Endothelial cell of umbilical vein (primary cell): ENCODE measurements around the gene TTLL5.

Experiments used
- CTCF ChIP-seq, 2 donors: IDR thresholded peaks; 1 replicate in 1 of 2; 2 replicates in 1 of 2; pipeline ENCODE4 v1.5.1; 2011; ENCODE audit warnings: low read length in 2 of 2, mild to moderate bottlenecking in 2 of 2, moderate library complexity in 2 of 2, control low read depth in 1 of 2, inconsistent platforms in 1 of 2, low read depth in 1 of 2; ENCODE audit not compliant: insufficient read depth in 1 of 2; ENCODE audit errors: extremely low read depth in 1 of 2
- GATA2 ChIP-seq: IDR thresholded peaks from 2 replicates; pipeline ENCODE4 v1.7.0; 2011; ENCODE audit warnings: low read depth, mild to moderate bottlenecking, moderate library complexity, mixed read lengths, low read length; ENCODE audit not compliant: insufficient read length, insufficient read depth
- POLR2A ChIP-seq: IDR thresholded peaks from 2 replicates; pipeline ENCODE4 v1.6.1; 2012; ENCODE audit warnings: low read depth, mild to moderate bottlenecking, control low read depth, low read length

- TF ChIP-seq CTCF (IDR thresholded peaks at IDR 0.05; ENCODE audit: extremely low read depth in 1 of 2, insufficient read depth in 1 of 2, low read depth in 1 of 2, low read length in 2 of 2) (no peak), POLR2A (no peak), GATA2 (no peak)
Measured at GRCh38 chr14:75764020-75764419, 103.0 kb downstream of the TTLL5 start.
